ENCODE results near the gene CTR9. TPM values are rescaled to one million over a fixed set of nuclear protein-coding genes. Genes with fewer than 3 reads are reported as not detected.

The CTR9 gene
- total RNA-seq, 1 donor from 2014 or later: 22.9 TPM

- Histone ChIP-seq H3K9me3 (replicated peaks) (no peaks in the 10 kb centered on the region), H3K27me3 (ENCODE audit: low read depth) (no peaks in the 10 kb centered on the region), H3K4me1 (peaks cover 42% of the 10 kb centered on the region), H3K27ac (replicated peaks) (no peak overlapping the region), H3K4me3 (no peak overlapping the region), H3K36me3 (peaks cover 59% of the 10 kb centered on the region)
- DNase-seq: no peak
- intact Hi-C loops (cut with micrococcal nuclease): loop anchor here (10.0 kb wide), 2 partner anchors 109 to 229 kb away; no protein-coding TSS in a partner anchor
- no peak for TF ChIP-seq CTCF (IDR thresholded peaks at IDR 0.05; ENCODE audit: borderline replicate concordance)
Observed at GRCh38 chr11:10796191-10796590, 45.1 kb downstream of the CTR9 start.

GRCh38 chr11:10797001-10797400 lies 46.0 kb downstream of the CTR9 start:
- peaks cover 50% of the 10 kb centered on the region for H3K4me1 ChIP-seq
- H3K27ac ChIP-seq (replicated peaks): no peak overlapping the region
- no peaks in the 10 kb centered on the region for H3K9me3 ChIP-seq (replicated peaks)
- no peak overlapping the region for H3K4me3 ChIP-seq
- H3K36me3 ChIP-seq: peaks cover 67% of the 10 kb centered on the region
- H3K27me3 ChIP-seq (ENCODE audit: low read depth): no peaks in the 10 kb centered on the region
- no peak for TF ChIP-seq CTCF (IDR thresholded peaks at IDR 0.05; ENCODE audit: borderline replicate concordance)
- intact Hi-C loops (cut with micrococcal nuclease): loop anchor here (10.0 kb wide), 2 partner anchors 108 to 228 kb away; no protein-coding TSS in a partner anchor
- DNase-seq: no peak

- H3K9me3 ChIP-seq (replicated peaks): no peaks in the 10 kb centered on the region
- no peaks in the 10 kb centered on the region for H3K27me3 ChIP-seq (ENCODE audit: low read depth)
- peaks cover 72% of the 10 kb centered on the region for H3K36me3 ChIP-seq
- H3K4me3 ChIP-seq: no peak overlapping the region
- DNase-seq: no peak
- no peak overlapping the region for H3K27ac ChIP-seq (replicated peaks)
- intact Hi-C loops (cut with micrococcal nuclease): loop anchor here (10.0 kb wide), 2 partner anchors 107 to 227 kb away; no protein-coding TSS in a partner anchor
- peaks cover 52% of the 10 kb centered on the region for H3K4me1 ChIP-seq
- TF ChIP-seq CTCF (IDR thresholded peaks at IDR 0.05; ENCODE audit: borderline replicate concordance): no peak
Observed at GRCh38 chr11:10797531-10797930, 46.5 kb downstream of the CTR9 start.

GRCh38 chr11:10798330-10798928 lies 47.4 kb downstream of the CTR9 start:
- Histone ChIP-seq H3K27me3 (ENCODE audit: low read depth) (no peaks in the 10 kb centered on the region), H3K4me3 (no peak overlapping the region), H3K9me3 (replicated peaks) (no peaks in the 10 kb centered on the region), H3K27ac (replicated peaks) (no peak overlapping the region), H3K36me3 (peaks cover 81% of the 10 kb centered on the region), H3K4me1 (peaks cover 55% of the 10 kb centered on the region)
- intact Hi-C loops (cut with micrococcal nuclease): loop anchor here (10.0 kb wide), 2 partner anchors 106 to 226 kb away; no protein-coding TSS in a partner anchor
- DNase-seq: no peak
- TF ChIP-seq CTCF (IDR thresholded peaks at IDR 0.05; ENCODE audit: borderline replicate concordance): no peak

GRCh38 chr11:10800292-10800691 lies 49.2 kb downstream of the CTR9 start:
- no peak for TF ChIP-seq CTCF (IDR thresholded peaks at IDR 0.05; ENCODE audit: borderline replicate concordance)
- Histone ChIP-seq H3K9me3 (replicated peaks) (no peaks in the 10 kb centered on the region), H3K4me1 (peaks cover 74% of the 10 kb centered on the region), H3K27me3 (ENCODE audit: low read depth) (no peaks in the 10 kb centered on the region), H3K4me3 (no peak overlapping the region), H3K27ac (replicated peaks) (no peak overlapping the region), H3K36me3 (peaks cover 100% of the 10 kb centered on the region)
- intact Hi-C loops (cut with micrococcal nuclease): no loop called here
- DNase-seq: no peak

All from left ventricle myocardium inferior (tissue), 1 donor.